ENCODE measurements around the gene EEF2K.

- TF ChIP-seq EZH2phosphoT487 (IDR thresholded peaks at IDR 0.05; ENCODE audit: borderline replicate concordance, low read length) (no peak), CTCF (IDR thresholded peaks at IDR 0.05; ENCODE audit: low read depth, low read length, poor library complexity, severe bottlenecking) (no peak)
Measured at GRCh38 chr16:22222006-22222405, 15.9 kb downstream of the EEF2K start.

All from DOHH2 (cell line).